IPS DF 4.7 (cell line): Measurements from ENCODE around the gene PLXNB1.

Experiments
- DNase-seq: peaks from one replicate; pipeline ENCODE4 v3.0.0-alpha.2; 2013; ENCODE audit warnings: low spot score; ENCODE audit errors: extremely low read depth

PLXNB1 gene

DNA sequence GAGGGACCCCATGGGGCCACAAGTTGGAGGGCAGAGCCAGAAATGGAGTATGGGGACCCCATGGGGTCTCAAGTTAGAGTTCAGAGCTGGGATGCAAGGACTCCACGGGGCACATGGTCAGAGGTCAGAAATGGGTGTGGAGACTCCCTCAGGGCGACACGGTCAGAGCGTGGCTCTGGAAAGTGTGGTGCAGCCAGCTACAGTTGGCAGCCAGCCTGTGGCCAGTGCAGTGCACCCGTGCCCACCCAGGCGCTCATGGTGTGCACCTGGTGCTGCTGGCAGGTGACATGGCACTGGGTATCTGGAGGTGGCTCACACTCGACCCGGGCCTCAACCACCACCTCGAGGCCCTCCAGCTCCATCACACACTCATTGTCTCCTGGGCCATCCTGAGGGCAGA is 11.2 kb downstream of the PLXNB1 start:
- DNase-seq: no peak

DNA sequence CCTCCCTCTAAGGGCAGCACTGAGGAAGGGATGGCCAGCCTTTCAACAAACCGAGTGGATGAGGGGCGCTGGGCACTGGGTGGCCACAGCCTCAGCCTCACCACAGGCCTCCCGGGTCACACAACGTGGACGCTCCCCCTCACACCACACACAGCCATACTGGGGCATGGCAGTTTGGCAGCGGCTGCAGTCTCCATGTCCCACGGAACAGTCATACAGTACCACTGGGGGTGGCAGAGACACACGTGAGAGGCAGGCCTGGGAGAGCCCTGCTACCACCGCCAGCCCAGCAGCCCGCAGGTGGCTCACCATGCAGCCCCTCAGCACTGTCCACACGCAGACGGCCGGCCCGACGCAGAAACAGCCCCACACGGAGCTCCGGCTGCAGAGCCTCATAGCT is 11.7 kb downstream of the PLXNB1 start:
- DNase-seq: no peak

- no peak for DNase-seq
These were observed 12.3 kb downstream of the PLXNB1 start for GRCh38 chr3:48417529-48418108.

DNA sequence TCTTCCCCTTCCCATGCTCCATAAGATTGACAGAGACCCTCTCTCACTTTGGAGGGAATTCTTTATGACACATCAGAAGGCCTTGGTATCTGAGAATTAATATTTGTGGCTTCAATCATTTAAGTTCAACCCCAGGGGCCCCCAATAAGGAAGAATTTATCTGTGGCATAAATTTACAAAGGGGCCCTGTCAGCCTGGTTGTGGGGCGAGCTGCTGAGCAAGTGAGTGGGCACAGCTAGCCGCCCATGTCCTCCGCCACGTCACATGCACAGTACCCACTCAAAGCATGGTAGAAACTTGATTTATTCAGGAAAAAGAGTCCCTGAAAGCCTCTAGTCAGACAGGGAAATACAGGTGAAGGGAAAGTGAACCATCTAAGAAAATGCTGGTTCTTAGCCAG is 13.3 kb downstream of the PLXNB1 start:
- no peak for DNase-seq

DNA sequence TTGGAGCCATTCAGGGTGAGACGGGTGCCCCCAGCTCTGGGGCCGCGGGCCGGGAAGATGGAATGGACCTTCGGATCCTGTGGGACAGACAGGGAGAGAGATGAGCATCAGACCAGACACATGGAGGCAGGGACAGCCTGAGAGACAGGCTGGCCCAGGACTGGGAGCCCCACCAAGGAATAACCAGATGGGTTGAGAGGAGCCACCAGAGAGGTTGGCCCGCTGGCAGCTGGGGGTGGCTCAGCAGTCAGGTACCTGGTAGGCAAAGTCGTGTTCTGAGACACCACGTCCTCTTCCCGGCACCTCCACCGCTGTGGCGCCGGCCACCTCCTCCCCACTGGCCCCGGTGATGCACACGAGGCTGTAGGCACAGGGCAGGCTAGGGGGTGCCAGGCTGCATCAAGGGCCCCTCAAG is 13.8 kb downstream of the PLXNB1 start:
- DNase-seq: no peak

- DNase-seq: no peak
These were observed 14.5 kb downstream of the PLXNB1 start for GRCh38 chr3:48415251-48415953.

GRCh38 chr3:48414376-48415250 is 15.3 kb downstream of the PLXNB1 start:
- DNase-seq: no peak

DNA sequence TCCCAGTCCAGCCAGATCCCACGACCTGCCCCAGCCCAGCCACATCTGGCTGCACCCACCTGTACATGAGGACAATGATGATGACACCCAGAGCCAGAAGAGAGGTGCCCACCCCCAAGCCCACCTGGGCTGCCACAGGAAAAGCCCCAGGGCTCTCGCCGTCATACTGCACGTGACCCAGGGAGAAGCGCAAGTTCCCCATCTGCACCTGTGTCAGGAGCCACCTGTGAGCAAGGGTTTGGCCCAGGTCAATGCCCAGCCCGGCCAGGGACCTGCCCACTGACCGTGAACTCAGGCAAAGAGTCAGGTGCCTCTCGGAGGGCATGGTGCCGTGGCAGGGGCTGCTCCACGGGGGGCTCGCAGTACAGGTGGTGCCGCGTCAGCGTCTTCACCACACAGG is 16.3 kb downstream of the PLXNB1 start:
- DNase-seq: no peak

DNA sequence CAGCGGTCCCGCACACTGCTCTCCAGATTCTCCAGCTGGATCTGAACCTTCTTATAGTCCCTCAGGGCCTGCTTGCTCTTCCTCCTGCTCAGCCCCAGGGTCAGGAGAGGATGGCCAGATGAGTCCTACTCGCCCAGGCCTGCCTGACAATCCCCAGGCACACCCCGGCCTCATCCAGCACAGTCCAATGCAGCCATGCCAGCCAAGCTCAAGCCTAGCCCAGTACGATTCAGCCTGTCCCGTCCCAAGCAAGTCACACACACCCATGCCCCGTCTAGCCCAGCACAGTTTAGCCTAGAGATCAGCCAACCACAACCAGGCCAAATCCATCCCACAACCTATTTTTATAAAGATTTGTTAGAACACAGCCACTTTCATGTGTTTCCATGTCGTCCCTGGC is 16.8 kb downstream of the PLXNB1 start:
- DNase-seq: no peak

- no peak for DNase-seq
These were observed 17.4 kb downstream of the PLXNB1 start for GRCh38 chr3:48412375-48413001.

GRCh38 chr3:48411606-48412374 is 18.1 kb downstream of the PLXNB1 start:
- DNase-seq: no peak

- no peak for DNase-seq
These were observed 18.8 kb downstream of the PLXNB1 start for GRCh38 chr3:48411041-48411588.

- no peak for DNase-seq
These were observed 19.5 kb downstream of the PLXNB1 start for GRCh38 chr3:48410205-48411040.

DNA sequence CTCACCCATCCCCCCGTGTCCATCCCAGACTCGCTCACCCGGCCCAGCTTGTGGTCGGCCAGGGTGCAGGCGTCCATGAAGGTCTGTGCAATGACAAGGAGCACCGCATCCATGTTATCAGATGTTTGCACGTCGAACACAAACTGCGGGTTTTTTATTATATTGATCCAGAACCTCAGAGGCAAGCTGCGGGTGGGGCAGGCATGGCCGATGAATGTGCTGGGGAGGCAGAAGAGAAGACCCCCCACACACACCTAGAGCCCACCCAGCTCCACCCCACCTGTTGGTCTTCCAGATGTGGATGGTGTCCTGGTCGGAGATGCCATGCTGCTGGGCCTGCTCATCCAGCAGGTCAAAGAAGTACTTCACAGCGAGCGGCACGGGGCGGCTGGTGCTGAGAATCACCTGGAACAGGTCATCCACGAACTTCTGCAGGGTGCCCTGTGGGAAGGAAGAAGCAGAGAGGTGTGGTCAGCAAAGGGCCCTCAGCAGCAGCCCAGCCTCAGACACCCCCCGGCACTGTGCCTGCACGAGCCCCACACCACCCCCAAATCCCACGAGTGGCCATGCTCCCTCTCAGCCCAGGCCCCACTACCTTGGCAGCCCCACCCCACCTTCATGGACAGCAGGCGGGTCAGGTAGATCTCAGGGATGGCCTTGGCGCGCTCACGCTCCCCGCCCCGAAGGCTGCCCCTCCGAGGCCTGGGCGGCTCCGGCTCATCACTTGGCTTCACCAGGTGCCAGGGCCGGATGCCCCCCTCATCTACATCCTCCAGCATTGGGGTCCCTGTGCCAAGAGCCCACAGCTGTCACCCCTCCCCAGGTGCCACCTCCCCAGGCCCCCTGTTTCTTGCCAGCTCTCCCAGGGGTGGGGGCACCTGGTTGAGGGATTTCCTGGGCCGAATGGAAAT is 20.3 kb downstream of the PLXNB1 start:
- no peak for DNase-seq

GRCh38 chr3:48408823-48409281 is 21.0 kb downstream of the PLXNB1 start:
- no peak for DNase-seq

DNA sequence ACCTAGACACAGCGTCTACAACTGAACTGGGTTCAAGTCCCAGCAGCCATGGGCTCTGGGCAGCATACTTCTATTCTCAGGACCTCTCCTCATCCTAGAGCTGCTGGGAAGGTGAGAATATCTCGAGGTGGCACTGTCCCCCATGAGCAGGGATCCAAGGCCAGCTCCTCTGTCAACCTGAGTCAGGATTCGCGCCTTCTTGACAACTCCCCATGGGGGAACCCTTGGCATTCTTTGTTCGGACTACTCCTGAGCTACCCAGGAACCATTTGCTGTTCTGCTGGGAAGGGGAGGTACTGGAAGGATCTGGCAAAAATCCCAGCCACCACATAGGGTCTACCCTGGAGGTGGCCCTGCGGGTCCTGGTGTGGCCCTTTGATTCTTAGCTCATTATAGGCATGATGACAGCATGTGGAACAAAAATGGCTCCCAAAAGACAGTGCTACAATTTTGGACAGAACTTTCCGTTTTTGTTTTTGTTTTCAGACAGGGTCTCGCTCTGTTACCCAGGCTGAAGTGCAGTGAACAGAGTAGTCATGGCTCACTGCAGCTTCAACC is 22.3 kb downstream of the PLXNB1 start:
- DNase-seq: no peak

DNA sequence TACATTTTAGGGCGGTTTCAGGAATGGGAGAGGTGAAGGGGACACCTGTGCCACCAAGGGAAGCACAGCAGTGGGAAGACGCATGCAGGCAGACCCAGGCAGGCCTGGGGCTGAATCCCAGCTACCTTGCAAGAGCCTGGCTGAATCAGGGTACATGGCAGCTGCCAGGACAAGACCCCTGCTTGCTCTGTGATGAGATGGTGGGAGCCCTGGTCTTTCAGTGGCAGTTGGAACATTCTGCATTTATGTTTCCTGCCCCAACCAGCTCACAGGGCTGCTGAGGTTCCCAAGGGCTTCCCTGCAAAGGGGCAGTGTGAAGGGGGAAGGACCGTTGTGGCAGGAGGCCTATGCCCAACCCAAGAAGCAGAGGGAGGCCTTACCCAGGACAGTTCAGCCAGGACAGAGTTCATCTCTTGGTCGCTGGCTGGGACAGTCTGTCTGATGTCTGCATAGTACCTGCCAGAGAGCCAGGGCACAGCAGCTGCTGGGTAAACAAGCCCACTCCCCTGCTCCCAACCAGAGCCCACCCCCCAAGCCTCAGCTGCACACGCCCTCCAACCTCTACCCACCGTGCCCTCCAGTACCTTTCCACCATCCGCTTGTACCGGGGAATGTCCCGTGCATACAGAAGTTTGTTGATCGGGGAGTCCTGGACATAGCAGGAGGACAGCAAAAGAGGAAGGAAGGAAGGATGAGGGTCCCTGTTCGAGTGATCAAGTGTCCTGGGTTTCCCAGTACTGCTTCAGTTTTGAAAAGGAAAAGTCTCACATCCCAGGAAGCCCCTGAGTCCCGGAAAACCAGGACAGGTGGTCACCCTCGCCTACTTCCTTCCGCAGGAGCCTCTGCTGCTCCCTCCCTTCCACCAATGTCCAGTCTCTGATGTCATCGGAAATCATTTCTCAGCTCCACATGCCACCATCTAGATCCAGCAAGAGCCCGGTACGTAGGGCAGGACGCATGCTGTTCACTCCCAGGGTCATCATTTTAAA is 23.1 kb downstream of the PLXNB1 start:
- DNase-seq: no peak
